IMR-90 (cell line): Measurements from ENCODE around the gene FAM83F. TPM values are rescaled to one million over a fixed set of nuclear protein-coding genes. Genes with fewer than 3 reads are reported as not detected.

ENCODE experiments used
- ATAC-seq: fragments of 200-7000 bp; cut with Tn5 transposase; 2 replicates; pipeline ENCODE4 v1.9.1; 2020; ENCODE audit warnings: low read depth, mild to moderate bottlenecking, moderate library complexity
- BruUV-seq: library from RNA; stranded (reverse); fragments of 400-500 nt; replicated peaks from 2 replicates; lab custom pipeline; 2021; lab: Mats Ljungman, UMichigan
- CTCF ChIA-PET: fragments of 300-600 bp; formaldehyde crosslinking; extraction: SDS; loops from one replicate; lab custom pipeline; 2021; ENCODE audit warnings: antibody characterized with exemption; lab: Yijun Ruan, JAX
- POLR2A ChIA-PET: fragments of 300-600 bp; sonication (Branson Sonifier 250); formaldehyde crosslinking; loops from one replicate; lab custom pipeline; 2022; ENCODE audit warnings: antibody characterized with exemption; ENCODE audit not compliant: unreplicated experiment; lab: Charles Lee
- DNase-seq: peaks from one replicate; pipeline ENCODE4 v3.0.0; 2013
- H2AFZ ChIP-seq: replicated peaks from 2 replicates; pipeline ENCODE3; 2013; ENCODE audit warnings: low read length, mild to moderate bottlenecking; ENCODE audit not compliant: poor library complexity
- H2AK5ac ChIP-seq: 2 replicates; pipeline ENCODE4 v1.6.1; 2013; ENCODE audit warnings: low read depth, low read length, inconsistent platforms
- H2AK9ac ChIP-seq: replicated peaks from 2 replicates; pipeline ENCODE3; 2013; ENCODE audit warnings: mild to moderate bottlenecking, low read depth, low read length, moderate library complexity; ENCODE audit not compliant: poor library complexity
- H2BK120ac ChIP-seq: 2 replicates; pipeline ENCODE4 v1.6.1; 2013; ENCODE audit warnings: low read depth, low read length, inconsistent platforms
- H2BK15ac ChIP-seq: 3 replicates; pipeline ENCODE4 v1.6.1; 2013; ENCODE audit warnings: low read depth, low read length, inconsistent platforms
- H2BK20ac ChIP-seq: 2 replicates; pipeline ENCODE4 v1.6.1; 2013; ENCODE audit warnings: low read depth, mild to moderate bottlenecking, inconsistent platforms, low read length, moderate library complexity
- H2BK5ac ChIP-seq: 2 replicates; pipeline ENCODE4 v1.6.1; 2013; ENCODE audit warnings: mild to moderate bottlenecking, low read depth, low read length, inconsistent platforms; ENCODE audit not compliant: poor library complexity, severe bottlenecking
- H3K14ac ChIP-seq: replicated peaks from 2 replicates; pipeline ENCODE4 v1.6.1; 2013; ENCODE audit warnings: low read depth, low read length, inconsistent platforms
- H3K18ac ChIP-seq: 2 replicates; pipeline ENCODE4 v1.6.1; 2013; ENCODE audit warnings: low read depth, low read length, control low read depth
- H3K23ac ChIP-seq: 2 replicates; pipeline ENCODE4 v1.6.1; 2013; ENCODE audit warnings: low read depth, low read length, inconsistent platforms
- H3K27ac ChIP-seq: 2 replicates; pipeline ENCODE4 v1.5.1; 2013; ENCODE audit warnings: mild to moderate bottlenecking, control low read depth, low read length; ENCODE audit not compliant: insufficient read depth
- H3K27me3 ChIP-seq: 2 replicates; pipeline ENCODE4 v1.6.1; 2013; ENCODE audit warnings: low read length; ENCODE audit not compliant: control insufficient read depth, insufficient read depth
- H3K36me3 ChIP-seq: 2 replicates; pipeline ENCODE4 v1.6.1; 2013; ENCODE audit warnings: low read length, mixed read lengths; ENCODE audit not compliant: control insufficient read depth, insufficient read depth
- H3K4ac ChIP-seq: 2 replicates; pipeline ENCODE4 v1.6.1; 2013; ENCODE audit warnings: low read depth, low read length, inconsistent platforms
- H3K4me1 ChIP-seq: 2 replicates; pipeline ENCODE4 v1.6.1; 2013; ENCODE audit warnings: low read length, mixed read lengths; ENCODE audit not compliant: control insufficient read depth, insufficient read depth
- H3K4me2 ChIP-seq: 2 replicates; pipeline ENCODE4 v1.6.1; 2013; ENCODE audit warnings: low read depth, mild to moderate bottlenecking, control low read depth, low read length, moderate library complexity
- H3K4me3 ChIP-seq: 2 replicates; pipeline ENCODE4 v1.5.1; 2013; ENCODE audit warnings: low read depth, mild to moderate bottlenecking, control low read depth, low read length, moderate library complexity; ENCODE audit not compliant: insufficient read depth
- H3K56ac ChIP-seq: 2 replicates; pipeline ENCODE4 v1.6.1; 2013; ENCODE audit warnings: low read length, inconsistent platforms; ENCODE audit not compliant: insufficient read depth; ENCODE audit errors: extremely low read depth
- H3K79me1 ChIP-seq, 2 experiments: 2 replicates each; pipeline ENCODE4 v1.6.1; 2013; ENCODE audit warnings: low read length in 2 of 2, inconsistent platforms in 1 of 2, low read depth in 1 of 2
- H3K9ac ChIP-seq: 2 replicates; pipeline ENCODE4 v1.6.1; 2013; ENCODE audit warnings: low read depth, low read length, control low read depth
- H3K9me1 ChIP-seq: 2 replicates; pipeline ENCODE4 v1.6.1; 2013; ENCODE audit warnings: low read length, inconsistent platforms; ENCODE audit not compliant: insufficient read depth
- H3K9me3 ChIP-seq: 2 replicates; pipeline ENCODE4 v1.6.1; 2013; ENCODE audit warnings: low read length; ENCODE audit not compliant: control insufficient read depth, insufficient read depth
- H4K20me1 ChIP-seq: 2 replicates; pipeline ENCODE4 v1.6.1; 2013; ENCODE audit warnings: low read length, inconsistent platforms; ENCODE audit not compliant: insufficient read depth
- H4K5ac ChIP-seq: 2 replicates; pipeline ENCODE4 v1.6.1; 2013; ENCODE audit warnings: mild to moderate bottlenecking, low read depth, low read length, control low read depth
- H4K8ac ChIP-seq, 2 experiments: 2 replicates each; pipeline ENCODE4 v1.6.1; 2013; ENCODE audit warnings: low read depth in 2 of 2, low read length in 2 of 2, control low read depth in 1 of 2, inconsistent platforms in 1 of 2
- H4K91ac ChIP-seq: 2 replicates; pipeline ENCODE4 v1.6.1; 2013; ENCODE audit warnings: low read depth, low read length, inconsistent platforms; ENCODE audit not compliant: insufficient read depth
- CEBPB ChIP-seq: IDR thresholded peaks from 2 replicates; pipeline ENCODE4 v1.6.1; 2012; ENCODE audit warnings: low read depth, low read length, improper control_type of control experiment
- CHD1 ChIP-seq: IDR thresholded peaks from 2 replicates; pipeline ENCODE4 v1.6.1; 2012; ENCODE audit warnings: low read depth, low read length, improper control_type of control experiment
- MAZ ChIP-seq: IDR thresholded peaks from 2 replicates; pipeline ENCODE4 v1.6.1; 2012; ENCODE audit warnings: low read depth, mild to moderate bottlenecking, low read length, improper control_type of control experiment, moderate library complexity, borderline replicate concordance
- NFE2L2 ChIP-seq: fragments of 150-350 bp; IDR thresholded peaks from 2 replicates; pipeline ENCODE4 v1.6.1; 2016; ENCODE audit warnings: low read depth, mild to moderate bottlenecking, low read length
- POLR2A ChIP-seq: IDR thresholded peaks from 2 replicates; pipeline ENCODE4 v1.6.1; 2012; ENCODE audit warnings: mild to moderate bottlenecking, low read depth, low read length
- RAD21 ChIP-seq: IDR thresholded peaks from 2 replicates; pipeline ENCODE4 v1.6.1; 2012; ENCODE audit warnings: low read length, improper control_type of control experiment
- RCOR1 ChIP-seq: IDR thresholded peaks from 2 replicates; pipeline ENCODE4 v1.6.1; 2012; ENCODE audit warnings: mild to moderate bottlenecking, low read length, improper control_type of control experiment; ENCODE audit not compliant: insufficient replicate concordance
- RFX5 ChIP-seq: IDR thresholded peaks from 2 replicates; pipeline ENCODE4 v1.8.0; 2012; ENCODE audit warnings: low read depth, mild to moderate bottlenecking, low read length, moderate library complexity
- SMC3 ChIP-seq: fragments of 150-350 bp; IDR thresholded peaks from 2 replicates; pipeline ENCODE4 v1.6.1; 2016; ENCODE audit warnings: low read depth, mild to moderate bottlenecking, antibody characterized with exemption, low read length, moderate library complexity
- WGBS, 2 experiments: methylation state at CpG; one replicate each; pipeline versions ENCODE4 v1.1.5 to v1.1.7; 2013; ENCODE audit warnings: missing lambda C conversion rate in 2 of 2; ENCODE audit not compliant: insufficient read length in 1 of 2; ENCODE audit errors: extremely low coverage in 2 of 2; 5-methylcytosine and 5-hydroxymethylcytosine counted together
- dilution Hi-C: fragments of 300-500 bp; cut with HindIII; formaldehyde crosslinking; loops from one replicate; pipeline ENCODE4 v1.14.3; 2018; ENCODE audit warnings: low sequenced_read_pairs; ENCODE audit not compliant: unreplicated experiment
- in situ Hi-C: fragments of 300-500 bp; cut with MboI; formaldehyde crosslinking; loops from 3 replicates; pipeline ENCODE4 v1.14.3; 2019; ENCODE audit warnings: low sequenced_read_pairs, inconsistent platforms, mixed read lengths
- intact Hi-C: fragments of 100-400 bp; cut with micrococcal nuclease; formaldehyde crosslinking; loops from 2 replicates; pipeline ENCODE4 v1.10.0; 2022
- polyA plus RNA-seq, 3 experiments: library from polyadenylated mRNA; depleted of rRNA; stranded (reverse); fragments of >200 nt; gene quantifications; 2 replicates each; pipeline ENCODE4 v1.2.3, GENCODE V29; 2012; ENCODE audit warnings: low replicate concordance in 1 of 3
- total RNA-seq: library from RNA; depleted of rRNA; stranded (reverse); fragments of >200 nt; gene quantifications from 2 replicates; pipeline ENCODE4 v1.2.3, GENCODE V29; 2012
- TF ChIP-seq, protein P1 (sequence below): fragments of 150-350 bp; IDR thresholded peaks from 2 replicates; pipeline ENCODE4 v1.6.1; 2016; ENCODE audit warnings: low read depth, mild to moderate bottlenecking, low read length, moderate library complexity, borderline replicate concordance
- TF ChIP-seq, protein P2 (sequence below): fragments of 150-350 bp; IDR thresholded peaks from 2 replicates; pipeline ENCODE4 v1.6.1; 2017; ENCODE audit warnings: mild to moderate bottlenecking, antibody characterized with exemption, low read length, low read depth

Gene FAM83F
- total and polyA plus RNA-seq, 2 of the 4 experiments (the other 2 are of a cell fraction): not detected

DNA sequence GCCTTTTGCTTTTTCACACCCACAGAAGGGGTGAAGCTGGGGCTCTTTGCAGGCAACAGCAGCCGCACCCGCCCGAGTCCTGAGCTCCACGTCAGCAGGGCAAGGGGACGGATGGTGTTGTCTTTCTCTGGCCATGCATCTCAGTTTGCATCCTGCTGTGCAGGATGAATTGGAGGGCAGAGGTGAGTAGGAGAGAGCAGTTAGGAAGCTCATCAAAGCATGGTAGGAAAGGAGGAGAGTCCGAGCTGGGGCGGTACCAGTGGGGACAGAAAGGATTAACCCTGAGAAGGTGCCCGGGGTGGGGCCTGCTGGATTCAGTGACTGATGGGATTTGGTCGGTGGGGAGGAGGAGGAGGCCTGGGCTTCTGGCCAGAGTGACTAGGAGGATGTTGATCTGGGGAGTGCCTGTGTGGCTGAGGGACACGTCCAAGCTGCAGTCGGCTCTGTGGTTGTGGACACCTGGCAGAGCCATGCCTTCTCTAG, 14.6 kb downstream of the FAM83F start:
- Histone ChIP-seq H3K18ac (no peak overlapping the region), H4K20me1 (no peaks in the 10 kb centered on the region), H3K4me2 (no peak overlapping the region), H3K23ac (no peak overlapping the region), H3K4me1 (no peaks in the 10 kb centered on the region), H2BK20ac (no peak overlapping the region), H4K91ac (no peak overlapping the region), H4K5ac (no peak overlapping the region), H3K14ac (no peak overlapping the region), H2AK5ac (no peak overlapping the region), H2BK120ac (no peak overlapping the region), H2AFZ (peak overlapping the region; percentile 49), H2BK15ac (no peak overlapping the region), H3K56ac (no peak overlapping the region), H2AK9ac (no peak overlapping the region), H3K4me3 (no peak overlapping the region), H3K79me1 (no peaks in the 10 kb centered on the region), H3K27ac (no peak overlapping the region), H3K9me3 (no peaks in the 10 kb centered on the region), H3K9me1 (no peaks in the 10 kb centered on the region), H3K4ac (no peak overlapping the region), H4K8ac (no peak overlapping the region), H3K36me3 (no peaks in the 10 kb centered on the region), H3K9ac (no peak overlapping the region), H2BK5ac (no peak overlapping the region), H3K27me3 (peaks cover 62% of the 10 kb centered on the region)
- ChIA-PET CTCF (no interaction called here), POLR2A (no interaction called here)
- ATAC-seq (no peak), DNase-seq (peak; percentile 16)
- intact Hi-C loops: no loop called here
- BruUV-seq: no TSS peak
- WGBS, 2 experiments: 10% methylated on average over 8 of the region's 11 CpGs; no CpG with 5 or more reads in 1 of the 2 experiments
- dilution Hi-C loops: no loop called here
- in situ Hi-C loops: no loop called here
- TF ChIP-seq, protein P1, sequence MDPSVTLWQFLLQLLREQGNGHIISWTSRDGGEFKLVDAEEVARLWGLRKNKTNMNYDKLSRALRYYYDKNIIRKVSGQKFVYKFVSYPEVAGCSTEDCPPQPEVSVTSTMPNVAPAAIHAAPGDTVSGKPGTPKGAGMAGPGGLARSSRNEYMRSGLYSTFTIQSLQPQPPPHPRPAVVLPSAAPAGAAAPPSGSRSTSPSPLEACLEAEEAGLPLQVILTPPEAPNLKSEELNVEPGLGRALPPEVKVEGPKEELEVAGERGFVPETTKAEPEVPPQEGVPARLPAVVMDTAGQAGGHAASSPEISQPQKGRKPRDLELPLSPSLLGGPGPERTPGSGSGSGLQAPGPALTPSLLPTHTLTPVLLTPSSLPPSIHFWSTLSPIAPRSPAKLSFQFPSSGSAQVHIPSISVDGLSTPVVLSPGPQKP: no peak
- TF ChIP-seq NFE2L2 (no peak), RAD21 (no peak), RFX5 (no peak), CHD1 (no peak), MAZ (no peak), SMC3 (no peak), CEBPB (no peak), POLR2A (no peak), RCOR1 (no peak)
- TF ChIP-seq, protein P2, sequence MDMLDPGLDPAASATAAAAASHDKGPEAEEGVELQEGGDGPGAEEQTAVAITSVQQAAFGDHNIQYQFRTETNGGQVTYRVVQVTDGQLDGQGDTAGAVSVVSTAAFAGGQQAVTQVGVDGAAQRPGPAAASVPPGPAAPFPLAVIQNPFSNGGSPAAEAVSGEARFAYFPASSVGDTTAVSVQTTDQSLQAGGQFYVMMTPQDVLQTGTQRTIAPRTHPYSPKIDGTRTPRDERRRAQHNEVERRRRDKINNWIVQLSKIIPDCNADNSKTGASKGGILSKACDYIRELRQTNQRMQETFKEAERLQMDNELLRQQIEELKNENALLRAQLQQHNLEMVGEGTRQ: no peak
